ENCODE data around the gene PAM16. TPM values are rescaled to one million over a fixed set of nuclear protein-coding genes. Genes with fewer than 3 reads are reported as not detected.

Gene PAM16
- total RNA-seq, 3 donors from 2014 or later (not counting 1 experiment from before 2014, with no cell fraction given) = 29.4 to 42.7 (median 39.0) TPM

- Mint-ChIP-seq H3K36me3 (no peaks in the 10 kb centered on the region), H3K9me3 (no peaks in the 10 kb centered on the region), H3K4me3 (peak overlapping the region; percentile 94), H3K4me1 (peaks cover 11 to 21% of the 10 kb centered on the region in 2 donors), H3K27ac (peak overlapping the region; percentile 65 to 76), H3K27me3 (ENCODE audit: low read depth in 2 of 2) (peaks cover 11 to 15% of the 10 kb centered on the region in 2 donors)
- no peak for ATAC-seq
- Histone ChIP-seq H3K36me3 (ENCODE audit: control insufficient read depth, insufficient read depth, low read length) (no peaks in the 10 kb centered on the region), H3K27me3 (ENCODE audit: control insufficient read depth, insufficient read depth, low read length) (peaks cover 18% of the 10 kb centered on the region), H3K9me3 (ENCODE audit: control insufficient read depth, insufficient read depth, low read length) (no peaks in the 10 kb centered on the region), H3K4me3 (ENCODE audit: low read length) (peak overlapping the region; percentile 34), H3K27ac (ENCODE audit: low read length) (no peak overlapping the region), H3K4me1 (ENCODE audit: control insufficient read depth, insufficient read depth, low read length) (peaks cover 33% of the 10 kb centered on the region)
- 5% methylated on average over 33 of the region's 33 CpGs for WGBS (ENCODE audit: insufficient coverage)
- peak in 1 of 2 donors; percentile 57 for DNase-seq
- no peak for TF ChIP-seq CTCF (IDR thresholded peaks at IDR 0.05)
- intact Hi-C loops (cut with micrococcal nuclease) = no loop called here
Observed at GRCh38 chr16:4314532-4315185, 36.5 kb downstream of the PAM16 start.

- Mint-ChIP-seq H3K36me3 (no peaks in the 10 kb centered on the region), H3K9me3 (no peaks in the 10 kb centered on the region), H3K4me3 (peak overlapping the region; percentile 94), H3K27me3 (ENCODE audit: low read depth in 2 of 2) (peaks cover 11 to 13% of the 10 kb centered on the region in 2 donors), H3K27ac (peak overlapping the region; percentile 65 to 76), H3K4me1 (peaks cover 11 to 13% of the 10 kb centered on the region in 2 donors)
- H3K4me3 ChIP-seq (ENCODE audit: low read length) = no peak overlapping the region
- intact Hi-C loops (cut with micrococcal nuclease) = no loop called here
- WGBS (ENCODE audit: insufficient coverage) = 12% methylated on average over 38 of the region's 43 CpGs
- ATAC-seq (peak in 1 of 3 donors; percentile 24), DNase-seq (peak in 1 of 2 donors; percentile 47)
- H3K27ac ChIP-seq (ENCODE audit: low read length) = no peak overlapping the region
- H3K4me1 ChIP-seq (ENCODE audit: control insufficient read depth, insufficient read depth, low read length) = peaks cover 25% of the 10 kb centered on the region
- H3K27me3 ChIP-seq (ENCODE audit: control insufficient read depth, insufficient read depth, low read length) = peaks cover 18% of the 10 kb centered on the region
- no peaks in the 10 kb centered on the region for H3K36me3 ChIP-seq (ENCODE audit: control insufficient read depth, insufficient read depth, low read length)
- TF ChIP-seq CTCF (IDR thresholded peaks at IDR 0.05) = peak; percentile 45
- H3K9me3 ChIP-seq (ENCODE audit: control insufficient read depth, insufficient read depth, low read length) = no peaks in the 10 kb centered on the region
Observed at GRCh38 chr16:4313563-4314531, 37.3 kb downstream of the PAM16 start.

- H3K27ac Mint-ChIP-seq = peak overlapping the region in 1 of 2 donors; percentile 97
- H3K27ac ChIP-seq (ENCODE audit: low read length) = no peak overlapping the region
- H3K36me3 Mint-ChIP-seq = no peaks in the 10 kb centered on the region
- ATAC-seq (no peak), DNase-seq (peak; percentile 61 to 77)
- no peaks in the 10 kb centered on the region for H3K9me3 Mint-ChIP-seq
- no peak overlapping the region for H3K4me3 ChIP-seq (ENCODE audit: low read length)
- no peak overlapping the region for H3K4me3 Mint-ChIP-seq
- 49% methylated on average over 11 of the region's 11 CpGs for WGBS (ENCODE audit: insufficient coverage)
- H3K27me3 ChIP-seq (ENCODE audit: control insufficient read depth, insufficient read depth, low read length) = peaks cover 14% of the 10 kb centered on the region
- no peaks in the 10 kb centered on the region for H3K9me3 ChIP-seq (ENCODE audit: control insufficient read depth, insufficient read depth, low read length)
- peaks cover 9 to 10% of the 10 kb centered on the region in 2 donors for H3K27me3 Mint-ChIP-seq (ENCODE audit: low read depth in 2 of 2)
- peaks cover 38% of the 10 kb centered on the region for H3K4me1 ChIP-seq (ENCODE audit: control insufficient read depth, insufficient read depth, low read length)
- intact Hi-C loops (cut with micrococcal nuclease) = loop anchor here (2.0 kb wide), 1 partner anchor 19 kb away; no protein-coding TSS in a partner anchor
- H3K4me1 Mint-ChIP-seq = peaks cover 21 to 26% of the 10 kb centered on the region in 2 donors
- TF ChIP-seq CTCF (IDR thresholded peaks at IDR 0.05) = peak; percentile 53
- H3K36me3 ChIP-seq (ENCODE audit: control insufficient read depth, insufficient read depth, low read length) = no peaks in the 10 kb centered on the region
Observed at GRCh38 chr16:4309833-4310266, 41.3 kb downstream of the PAM16 start.
